Fibroblast of the aortic adventitia (primary cell): ENCODE results near the gene FCHO1. TPM values are rescaled to one million over a fixed set of nuclear protein-coding genes. Genes with fewer than 3 reads are reported as not detected.

Source experiments
- DNase-seq: peaks from one replicate; pipeline ENCODE4 v3.0.0-alpha.2; 2010; ENCODE audit warnings: low read depth
- H3K4me3 ChIP-seq: 2 replicates; pipeline ENCODE4 v1.5.1; 2011; ENCODE audit warnings: low read depth, mild to moderate bottlenecking, control low read depth, low read length, moderate library complexity
- CTCF ChIP-seq: IDR thresholded peaks from 2 replicates; pipeline ENCODE4 v1.5.1; 2011; ENCODE audit warnings: mild to moderate bottlenecking, low read length, control low read depth, inconsistent platforms; ENCODE audit not compliant: insufficient read depth
- total RNA-seq: library from RNA; depleted of rRNA; stranded (reverse); fragments of >200 nt; gene quantifications from 2 replicates; pipeline ENCODE4 v1.2.3, GENCODE V29; 2012; ENCODE audit warnings: low replicate concordance

FCHO1 gene
- total RNA-seq, 1 donor: 0.36 TPM

- no peak overlapping the region for H3K4me3 ChIP-seq
- no peak for TF ChIP-seq CTCF
- no peak for DNase-seq
Measured at GRCh38 chr19:17733127-17733526, 18.1 kb upstream of the FCHO1 start.

DNA sequence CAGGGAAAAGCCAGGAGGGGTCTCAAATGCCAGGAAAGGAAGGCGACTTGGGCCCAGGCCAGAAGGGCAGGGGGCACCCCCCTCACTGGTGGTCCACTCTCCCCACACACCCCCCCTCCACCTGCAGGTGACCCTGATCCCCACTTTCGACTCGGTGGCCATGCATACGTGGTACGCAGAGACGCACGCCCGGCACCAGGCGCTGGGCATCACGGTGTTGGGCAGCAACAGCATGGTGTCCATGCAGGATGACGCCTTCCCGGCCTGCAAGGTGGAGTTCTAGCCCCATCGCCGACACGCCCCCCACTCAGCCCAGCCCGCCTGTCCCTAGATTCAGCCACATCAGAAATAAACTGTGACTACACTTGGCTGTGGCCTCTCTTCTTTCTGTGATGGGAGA lies 17.1 kb upstream of the FCHO1 start:
- no peak for DNase-seq
- H3K4me3 ChIP-seq: no peak overlapping the region
- no peak for TF ChIP-seq CTCF

- no peak for DNase-seq
- TF ChIP-seq CTCF: no peak
- no peak overlapping the region for H3K4me3 ChIP-seq
Measured at GRCh38 chr19:17735410-17735809, 15.9 kb upstream of the FCHO1 start.

DNA sequence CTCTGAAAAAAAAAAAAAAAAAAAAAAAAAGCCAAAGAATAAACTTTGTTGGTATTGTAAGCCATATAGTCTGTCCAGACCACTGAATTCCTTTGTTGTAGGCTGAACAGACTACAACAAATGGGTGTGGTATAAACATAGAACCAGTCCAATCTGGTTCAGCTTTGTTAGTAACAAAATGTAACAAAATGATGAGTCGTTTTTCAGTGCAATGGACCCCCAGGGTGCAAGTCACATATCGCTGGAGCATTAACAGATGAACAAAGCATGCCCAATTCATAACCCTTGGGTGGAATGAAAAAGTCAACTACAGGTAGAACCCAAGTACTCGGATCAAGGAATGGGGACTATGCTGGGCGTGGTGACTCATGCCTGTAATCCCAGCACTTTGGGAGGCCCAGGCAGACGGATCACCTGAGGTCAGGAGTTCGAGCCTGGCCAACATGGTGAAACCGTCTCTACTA lies 13.6 kb upstream of the FCHO1 start:
- no peak for TF ChIP-seq CTCF
- peak; percentile 14 for DNase-seq
- H3K4me3 ChIP-seq: no peak overlapping the region

GRCh38 chr19:17739121-17739875 lies 12.0 kb upstream of the FCHO1 start:
- TF ChIP-seq CTCF: no peak
- no peak overlapping the region for H3K4me3 ChIP-seq
- no peak for DNase-seq

GRCh38 chr19:17741456-17741855 lies 9.8 kb upstream of the FCHO1 start:
- DNase-seq: no peak
- no peak overlapping the region for H3K4me3 ChIP-seq
- TF ChIP-seq CTCF: no peak
